SKM-1 treated with dmso at 0.1 percent for 144 hours (cell line): ENCODE results near the gene CSNK1E.

Experiments
- DNase-seq: peaks from one replicate; lab custom pipeline; 2025; ENCODE audit not compliant: unreplicated experiment; lab: John Stamatoyannopoulos, UW

The CSNK1E gene

DNA sequence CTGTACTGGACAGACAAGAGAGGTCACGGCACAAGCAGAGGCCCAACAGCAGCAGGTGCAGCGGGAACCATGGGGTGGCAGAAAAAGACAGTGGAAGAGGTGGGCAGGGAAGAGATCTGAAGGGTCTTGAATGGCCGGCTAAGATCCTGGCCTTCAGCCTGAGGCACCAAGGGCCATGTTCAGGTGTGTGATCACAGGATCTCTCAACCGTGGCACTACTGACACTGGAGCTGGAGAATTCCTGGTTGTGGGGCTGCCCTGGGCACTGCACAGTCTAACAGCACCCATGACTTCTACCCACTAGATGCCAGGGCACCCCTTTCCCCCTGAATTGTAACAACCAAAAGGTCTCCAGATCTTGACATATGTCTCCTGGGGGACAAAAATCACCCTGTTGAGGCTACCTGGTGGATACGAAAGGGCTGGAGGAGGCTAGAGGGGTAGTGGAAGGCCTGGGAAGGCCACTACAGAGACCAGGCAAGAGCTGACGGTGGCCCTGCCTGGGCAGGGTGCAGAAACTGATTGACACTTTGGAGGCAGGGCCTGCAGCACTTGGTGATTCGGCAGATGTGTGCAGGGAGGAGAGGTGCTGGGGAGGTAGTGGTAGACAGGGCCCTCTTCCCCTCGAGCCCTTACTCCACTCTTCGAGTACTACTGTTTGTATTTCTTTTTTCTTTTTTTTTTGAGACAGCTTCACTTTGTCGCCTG lies 8.3 kb downstream of the CSNK1E start:
- DNase-seq, result no peak

DNA sequence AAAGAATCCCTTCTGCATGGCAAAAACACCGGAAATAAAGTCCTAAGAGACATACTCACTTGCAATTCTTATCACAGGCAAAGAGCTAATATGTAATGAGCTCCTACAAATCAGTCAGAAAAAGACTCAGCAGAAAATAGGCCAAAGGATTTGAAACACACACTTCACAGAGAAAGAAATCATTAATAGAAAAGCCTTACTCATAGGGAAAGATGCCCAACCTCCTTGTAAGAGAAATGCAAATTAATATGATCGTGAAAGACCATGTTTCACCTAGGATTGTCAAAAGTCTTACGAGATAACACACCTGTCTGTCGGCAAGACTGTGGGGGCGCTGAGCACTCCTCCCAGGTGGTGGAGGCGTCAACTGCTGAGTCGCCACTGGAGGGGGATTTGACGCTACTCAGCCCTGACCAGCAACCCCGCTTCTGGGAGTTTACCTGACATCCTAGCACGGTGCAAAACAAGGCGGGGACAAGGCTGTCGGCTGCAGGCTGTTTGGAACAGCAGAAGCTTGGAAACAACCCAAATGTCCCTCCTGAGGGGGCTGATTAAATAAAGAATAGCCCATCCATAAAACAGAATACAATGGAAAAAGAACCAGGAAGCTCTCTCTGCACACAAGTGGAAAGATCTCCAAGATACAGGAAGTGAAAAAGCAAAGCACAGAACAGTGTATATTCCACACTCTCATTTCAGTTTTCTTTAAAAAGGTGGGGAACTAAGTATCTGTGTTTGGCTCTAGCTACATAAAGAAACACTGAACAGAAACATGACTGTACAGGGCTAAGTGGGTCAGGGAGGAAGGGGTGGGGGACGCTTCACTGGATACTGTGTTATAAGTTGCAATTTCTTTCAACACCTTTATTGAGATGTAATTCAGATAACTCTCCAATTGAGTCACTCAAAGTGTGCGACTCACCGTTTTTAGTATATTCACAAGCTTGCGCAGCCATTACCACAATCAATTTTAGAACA lies 11.5 kb downstream of the CSNK1E start:
- DNase-seq, result no peak

DNA sequence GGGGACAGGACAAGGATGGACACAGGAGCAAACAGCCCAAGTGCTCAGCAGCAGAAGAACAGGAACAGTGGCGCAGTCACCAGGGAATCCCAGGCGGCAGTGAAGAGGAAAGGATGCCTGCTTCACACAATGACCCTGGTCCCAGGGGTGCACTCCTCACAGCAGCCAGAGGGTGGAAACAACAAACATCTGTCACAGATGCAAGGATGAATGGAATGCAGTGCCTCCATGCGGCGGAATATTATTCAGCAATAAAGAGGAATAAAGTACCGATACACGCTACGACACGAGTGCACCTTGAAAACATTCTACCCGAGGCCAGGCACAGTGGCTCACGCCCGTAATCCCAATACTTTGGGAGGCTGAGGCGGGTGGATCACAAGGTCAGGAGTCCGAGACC lies 12.7 kb downstream of the CSNK1E start:
- DNase-seq, result no peak

DNA sequence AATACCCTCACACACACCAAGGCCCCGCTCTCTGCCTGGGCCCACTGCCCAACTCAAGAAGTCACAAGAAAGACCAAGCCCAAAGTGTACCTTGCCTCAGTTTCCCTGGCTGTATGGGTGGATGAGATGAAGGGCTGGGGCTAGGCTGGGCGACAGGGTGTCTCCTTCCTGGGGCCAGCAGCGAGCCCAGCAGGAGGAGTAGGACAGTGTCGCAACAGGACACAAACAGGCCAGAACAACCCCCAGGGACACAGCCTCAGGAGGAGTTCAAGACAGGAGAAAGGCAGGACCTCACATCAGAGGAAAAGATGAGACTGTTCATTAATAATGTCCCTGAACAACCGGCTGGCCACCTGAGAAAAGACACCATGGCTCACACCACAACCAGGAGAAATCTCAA lies 13.3 kb downstream of the CSNK1E start:
- no peak for DNase-seq

DNA sequence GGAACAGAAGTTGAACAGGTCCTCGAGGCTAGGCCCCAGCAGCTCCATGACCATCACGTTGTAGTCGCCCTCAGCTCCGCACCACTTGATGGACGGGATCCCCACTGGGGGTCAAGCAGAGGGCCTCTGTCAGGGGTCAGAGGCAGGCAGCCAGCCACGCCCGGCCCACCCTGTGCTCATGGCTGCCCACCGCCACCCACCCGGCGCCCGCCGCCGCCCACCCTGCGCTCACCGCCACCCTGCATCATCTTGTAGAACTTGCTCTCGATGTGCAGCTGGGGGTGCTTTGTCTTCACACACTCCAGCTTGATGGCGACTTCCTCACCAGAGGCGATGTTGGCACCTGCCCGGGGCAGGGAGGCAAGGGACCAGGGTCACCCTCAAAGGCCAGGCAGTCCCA lies 14.3 kb downstream of the CSNK1E start:
- no peak for DNase-seq

DNA sequence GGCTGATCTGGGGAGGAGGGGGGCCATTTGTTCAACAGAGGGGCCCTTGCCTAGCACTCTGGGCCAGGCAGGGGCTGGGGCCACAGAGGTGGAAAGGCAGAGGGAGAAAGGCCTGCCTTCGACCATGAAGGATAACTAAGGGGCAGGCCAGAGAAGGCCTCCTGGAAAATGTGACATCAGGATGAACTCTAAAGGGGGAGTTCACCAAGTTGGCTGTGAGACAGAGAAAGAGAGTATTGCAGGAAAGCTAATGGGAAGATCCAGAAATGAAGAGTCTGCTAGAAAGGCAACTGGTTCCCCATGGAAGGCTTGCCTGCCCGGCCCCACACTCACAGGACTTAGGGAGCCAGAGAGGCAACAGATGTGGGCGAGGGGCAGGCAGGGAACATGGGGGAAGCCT lies 16.3 kb downstream of the CSNK1E start:
- DNase-seq, result no peak

DNA sequence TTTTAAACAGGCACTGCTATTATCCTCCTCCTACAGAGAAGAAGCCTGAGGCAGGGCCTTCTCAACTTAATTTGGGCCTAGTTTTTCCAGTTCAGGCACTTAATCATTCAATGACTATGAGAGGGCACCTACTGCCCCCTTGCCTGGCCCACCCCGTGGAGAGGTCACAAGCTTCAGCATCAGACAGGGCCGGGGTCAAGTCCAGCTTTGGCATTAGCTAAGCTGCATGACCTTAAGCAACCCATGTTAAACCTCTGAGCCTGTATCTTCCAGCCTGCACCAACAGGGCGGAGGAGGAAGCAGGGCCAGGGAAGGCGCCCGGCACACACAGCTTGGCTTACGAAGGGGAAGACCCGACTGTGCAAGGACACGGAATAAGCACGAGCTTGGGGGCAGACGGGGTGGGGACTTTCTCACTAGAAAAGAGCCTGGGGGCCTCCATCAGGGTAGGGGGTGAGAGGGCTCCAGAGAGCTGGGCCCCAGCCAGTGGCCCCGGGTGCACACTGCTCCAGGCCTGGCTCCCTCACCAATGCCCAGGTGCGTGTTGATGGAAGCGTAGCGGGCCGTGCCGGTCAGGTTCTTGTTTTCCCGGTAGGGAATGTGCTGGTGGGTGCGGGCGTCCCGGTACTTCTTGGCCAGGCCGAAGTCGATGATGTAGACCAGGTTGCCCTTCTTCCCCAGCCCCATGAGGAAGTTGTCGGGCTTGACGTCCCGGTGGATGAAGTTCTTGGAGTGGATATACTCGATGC lies 16.9 kb downstream of the CSNK1E start:
- no peak for DNase-seq

DNA sequence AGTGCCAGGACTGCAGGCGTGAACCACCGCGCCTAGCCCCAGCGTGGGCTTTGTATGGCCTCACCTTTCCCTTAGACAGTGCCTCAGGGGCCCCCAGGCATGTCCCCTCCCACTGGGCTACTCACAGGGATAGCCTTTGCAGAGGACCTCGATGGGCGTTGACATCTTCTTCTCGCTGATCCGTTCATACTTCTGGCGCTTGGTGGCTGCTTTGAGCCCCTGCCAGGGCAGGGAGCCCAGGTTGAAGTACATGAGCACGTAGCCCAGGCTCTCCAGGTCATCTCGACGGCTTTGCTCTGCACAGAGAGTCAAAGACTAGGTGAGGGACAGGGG lies 17.5 kb downstream of the CSNK1E start:
- no peak for DNase-seq

DNA sequence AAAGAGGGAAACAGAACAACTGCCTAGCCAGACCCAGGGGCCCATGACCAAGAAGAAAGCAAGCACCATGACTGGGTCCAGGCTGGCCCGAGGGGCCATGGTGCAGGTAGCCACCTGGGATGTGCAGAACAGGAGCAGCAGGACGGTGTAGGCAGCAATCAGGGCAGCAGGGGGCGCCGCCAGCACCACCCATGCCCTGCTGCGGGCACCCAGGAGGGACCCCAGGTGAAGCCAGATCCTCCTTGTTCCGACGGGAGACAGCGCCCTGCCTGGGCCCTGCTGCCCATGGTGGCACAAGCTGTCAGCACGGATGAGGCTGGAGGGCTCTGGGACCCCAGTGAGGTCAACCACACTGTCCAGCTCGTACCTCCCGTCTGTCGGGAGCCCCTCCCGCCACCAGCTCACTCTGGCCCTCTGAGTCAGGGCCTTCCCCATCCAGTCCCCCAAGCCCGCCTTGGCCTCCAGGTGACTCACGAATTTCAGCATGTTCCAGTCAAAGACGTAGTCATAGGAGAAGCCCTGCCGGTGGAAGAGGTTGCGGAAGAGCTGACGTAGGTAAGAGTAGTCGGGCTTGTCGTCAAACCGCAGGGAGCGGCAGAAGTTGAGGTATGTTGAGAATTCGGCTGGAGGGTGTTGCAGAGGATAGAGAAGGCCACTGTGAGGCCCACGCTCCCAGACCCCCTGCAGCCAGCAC lies 18.8 kb downstream of the CSNK1E start:
- peak; percentile 32 for DNase-seq

DNA sequence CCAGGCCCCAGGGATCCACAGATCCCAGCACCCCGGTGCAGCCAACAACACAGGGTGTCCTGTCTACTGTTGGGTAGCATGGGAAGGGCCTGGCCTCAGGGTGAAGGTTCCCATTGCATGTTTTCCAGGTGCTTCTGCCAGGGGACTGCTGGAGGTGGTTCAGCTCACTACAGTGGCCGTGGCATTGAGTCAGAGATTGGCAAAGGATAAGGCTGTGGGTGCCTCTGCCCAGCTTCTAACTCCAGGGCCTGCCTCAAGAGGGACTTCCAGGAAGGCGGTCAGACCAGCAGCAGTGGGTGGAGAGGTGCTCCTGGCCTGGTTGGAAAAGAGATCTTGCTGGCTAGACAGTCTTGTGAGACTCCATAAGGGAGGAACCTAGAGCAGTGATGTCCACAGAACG lies 20.9 kb downstream of the CSNK1E start:
- DNase-seq, result no peak

DNA sequence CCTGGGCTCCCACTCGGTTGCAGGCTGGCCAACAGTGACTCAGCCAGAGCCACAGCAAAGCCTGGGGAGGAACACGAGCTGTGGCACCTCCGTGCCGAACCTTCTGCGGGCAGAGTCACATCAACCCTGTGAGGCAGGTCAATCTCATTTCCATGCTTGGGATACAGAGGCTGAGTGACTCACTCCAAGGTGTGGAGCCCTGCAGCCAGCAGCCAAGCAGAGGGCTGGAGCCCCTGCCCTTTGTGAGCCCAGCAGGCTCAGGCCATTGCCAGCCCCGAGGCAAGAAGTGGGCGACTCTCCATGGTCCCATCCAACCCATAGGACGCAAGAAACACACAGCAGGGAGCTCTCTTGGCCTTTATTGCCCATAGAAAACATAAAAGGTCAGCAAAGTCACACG lies 21.4 kb downstream of the CSNK1E start:
- DNase-seq, result no peak

DNA sequence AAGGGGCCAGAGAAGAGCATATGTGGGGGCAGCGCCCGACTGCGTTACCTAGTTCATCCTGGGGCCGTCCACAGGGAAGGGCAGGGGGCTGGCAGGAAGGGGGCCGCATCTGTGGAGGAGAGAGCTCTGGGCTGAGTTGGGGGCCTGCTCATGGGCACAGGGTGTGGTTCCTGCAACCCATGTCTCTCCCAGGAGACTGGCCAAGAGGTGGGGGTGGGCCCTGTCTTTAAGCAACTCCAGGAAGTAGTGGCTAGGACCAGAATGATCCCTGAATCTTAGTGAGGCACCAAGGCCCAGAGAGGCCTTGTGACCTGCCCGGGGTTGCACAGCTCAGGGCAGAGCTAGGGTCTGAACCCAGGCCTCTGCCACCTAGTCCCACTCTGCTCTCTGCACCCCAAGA lies 21.9 kb downstream of the CSNK1E start:
- DNase-seq, result no peak

DNA sequence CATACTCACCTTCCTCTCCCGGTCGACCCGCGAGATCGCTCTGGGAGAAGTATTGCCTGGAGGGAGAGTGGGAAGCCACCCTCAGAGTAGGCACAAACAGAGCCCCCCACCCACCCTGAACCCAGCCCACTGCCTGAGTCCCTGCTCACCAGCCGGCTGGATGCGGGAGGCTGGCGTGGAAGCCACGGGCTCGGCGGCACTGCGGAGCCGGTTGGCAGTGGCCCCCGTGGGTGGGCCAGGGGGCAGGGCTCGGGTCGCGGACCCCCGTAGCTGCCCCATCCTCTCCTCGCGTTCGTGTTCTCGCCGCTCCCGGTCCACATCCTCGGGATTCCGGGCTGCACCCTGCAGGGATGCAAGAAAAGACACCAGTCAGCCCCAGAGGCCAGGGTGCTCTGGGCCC lies 23.0 kb downstream of the CSNK1E start:
- DNase-seq, result no peak

DNA sequence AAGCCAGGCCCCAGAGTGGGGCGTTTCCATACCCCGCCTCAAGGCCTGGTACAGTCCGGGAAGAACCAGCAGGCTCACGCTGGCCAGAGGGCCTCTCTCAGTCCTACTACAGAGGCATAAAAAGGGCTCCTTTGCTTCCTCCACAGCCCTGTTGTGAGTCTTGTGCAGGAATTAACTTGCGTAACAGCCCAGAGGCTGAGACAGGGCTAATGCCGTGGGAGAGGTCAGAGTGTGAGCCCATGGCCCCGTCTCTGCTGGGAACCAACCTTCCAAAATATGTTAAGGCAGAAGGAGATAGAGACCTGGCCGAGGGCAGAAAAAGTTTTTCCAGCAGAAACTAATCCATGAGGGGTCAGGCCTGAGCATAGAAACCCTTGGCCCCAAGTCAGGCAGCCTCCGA lies 24.5 kb downstream of the CSNK1E start:
- DNase-seq, result peak; percentile 18

DNA sequence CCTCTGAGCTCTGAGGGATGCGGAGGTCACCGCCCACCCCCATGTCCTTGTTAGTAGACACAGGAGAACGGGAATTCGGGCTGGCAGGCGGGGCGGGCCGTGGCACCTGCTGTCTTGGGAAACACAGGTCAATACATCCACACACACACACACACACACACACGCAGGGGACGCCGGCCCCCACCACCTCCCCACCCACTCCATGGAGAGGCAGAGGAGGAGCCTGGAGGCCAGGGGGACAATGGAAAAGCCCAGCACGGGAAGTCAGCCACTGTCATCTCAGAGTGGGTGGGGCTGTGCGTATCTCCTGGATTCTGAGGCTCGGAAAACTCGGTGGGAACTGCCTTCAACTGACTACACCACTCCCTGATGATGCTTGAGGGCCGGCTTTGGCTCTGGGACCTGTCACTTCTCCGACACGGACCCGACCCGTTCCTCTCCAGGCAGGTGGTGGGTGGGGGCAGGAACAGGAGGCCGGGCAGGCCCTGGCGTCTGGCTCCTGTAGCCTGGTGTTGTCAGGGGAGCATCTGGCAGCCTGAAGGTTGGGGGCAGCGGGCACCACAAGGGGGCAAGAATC lies 25.9 kb downstream of the CSNK1E start:
- no peak for DNase-seq

DNA sequence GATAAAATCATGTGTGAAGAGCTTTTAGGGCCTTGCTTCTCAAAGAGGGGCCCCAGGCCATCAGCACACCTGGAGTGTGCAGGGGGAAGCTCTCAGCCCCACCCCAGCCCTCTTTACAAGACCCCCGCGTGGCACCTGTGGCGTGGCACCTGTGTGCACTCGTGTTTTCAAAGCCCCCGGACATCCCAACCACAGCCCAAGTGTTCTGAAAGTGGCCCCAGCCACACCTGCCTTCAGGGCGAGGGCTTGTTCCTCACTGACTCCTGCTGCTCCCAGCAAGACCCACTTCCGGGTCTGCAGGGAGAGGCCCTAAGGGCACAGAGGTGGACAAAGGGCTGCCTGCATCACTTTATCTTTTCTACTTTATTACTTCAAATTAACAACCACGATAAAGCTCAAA lies 26.9 kb downstream of the CSNK1E start:
- DNase-seq, result no peak

DNA sequence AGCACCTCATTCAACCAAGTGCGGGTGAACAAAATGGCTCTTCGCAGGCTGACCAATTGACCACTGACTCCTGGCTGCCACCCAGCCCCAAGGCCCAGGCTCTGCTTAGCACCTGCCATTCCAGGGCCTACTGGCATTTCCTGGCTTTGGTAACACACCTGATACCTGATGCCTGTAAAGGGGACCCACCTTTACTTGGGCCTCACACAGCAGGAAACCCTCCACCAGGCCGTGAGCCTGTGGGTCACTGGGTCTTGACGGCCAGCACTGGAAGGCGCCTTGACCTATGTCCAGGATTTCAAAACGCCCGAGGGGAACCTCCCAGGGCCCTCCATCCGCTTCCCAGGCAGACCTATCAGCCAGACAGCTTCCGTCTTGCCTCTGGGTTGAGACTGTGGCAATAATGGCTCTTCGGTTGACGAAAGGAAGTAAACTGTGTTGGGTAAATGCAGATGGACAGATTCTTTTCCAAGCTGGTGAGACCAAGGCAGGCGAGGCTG lies 27.6 kb downstream of the CSNK1E start:
- DNase-seq, result peak; percentile 43

DNA sequence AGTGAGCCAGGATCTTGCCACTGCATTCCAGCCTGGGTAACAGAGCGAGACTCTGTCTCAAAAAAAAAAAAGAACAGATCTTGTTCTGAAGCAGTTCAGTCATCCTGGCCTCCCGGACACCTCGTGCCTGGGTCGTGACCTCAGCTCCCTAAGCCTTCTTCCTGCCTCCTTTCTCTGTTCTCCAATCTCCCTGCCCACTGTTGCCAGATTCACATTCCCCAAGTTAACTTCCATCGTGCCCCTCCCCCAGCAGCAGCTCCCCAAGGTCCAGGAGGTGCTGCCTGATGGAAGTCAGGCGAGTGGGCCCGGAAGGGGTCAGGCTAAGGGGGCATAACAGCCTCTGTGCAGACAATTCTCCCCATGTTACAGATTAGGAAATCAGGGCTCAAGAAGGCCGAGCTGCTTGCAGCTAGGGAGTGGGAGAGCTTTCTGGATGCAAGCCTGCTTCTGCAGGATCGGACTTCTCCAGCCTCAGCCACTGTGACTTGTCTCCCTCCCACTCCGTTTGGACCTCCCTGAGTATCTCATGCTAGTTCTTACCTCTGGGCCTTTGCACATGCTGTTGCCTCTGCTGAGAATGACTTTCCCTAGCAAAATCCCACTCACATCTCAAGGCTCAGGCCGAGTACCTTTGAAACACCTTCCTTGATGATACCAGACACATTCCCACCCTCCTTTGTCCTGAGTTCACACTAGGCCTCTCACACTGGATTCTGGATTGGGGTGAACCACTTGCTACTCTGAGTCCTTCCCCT lies 30.1 kb downstream of the CSNK1E start:
- no peak for DNase-seq

DNA sequence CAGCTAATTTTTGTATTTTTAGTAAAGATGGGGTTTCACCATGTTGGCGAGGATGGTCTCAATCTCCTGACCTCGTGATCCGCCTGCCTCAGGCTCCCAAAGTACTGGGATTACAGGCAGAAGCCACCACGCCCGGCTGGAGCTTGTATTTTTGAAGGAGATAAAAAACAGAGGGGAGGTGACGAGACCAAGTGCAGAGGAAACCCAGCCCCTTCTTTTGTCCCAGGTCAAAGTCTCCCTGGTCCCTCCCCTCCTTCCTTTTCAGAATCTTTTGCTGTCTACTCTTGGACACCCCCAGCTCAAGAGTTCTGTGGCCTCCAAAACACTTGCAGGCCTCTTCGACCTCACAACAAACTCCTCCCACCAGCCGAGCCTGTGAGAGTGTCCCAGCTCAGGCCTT lies 32.2 kb downstream of the CSNK1E start:
- DNase-seq, result no peak

DNA sequence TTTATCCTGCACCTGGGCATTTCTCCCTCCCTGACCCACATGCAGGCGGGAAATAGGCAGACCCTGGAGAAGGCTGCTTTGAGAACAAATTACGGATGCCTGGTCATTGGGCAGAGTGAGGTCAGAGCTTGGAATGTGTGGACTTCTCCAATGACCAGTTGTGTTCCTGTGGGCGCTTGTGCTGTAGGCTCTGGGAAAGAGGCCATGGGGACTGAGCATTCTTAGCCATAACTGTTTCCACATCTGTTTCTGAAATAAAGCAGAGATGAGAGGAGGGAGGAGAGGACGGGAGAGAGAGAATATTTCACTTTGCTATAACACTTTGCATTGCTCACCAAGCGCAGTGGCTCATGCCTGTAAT lies 33.2 kb downstream of the CSNK1E start:
- DNase-seq, result no peak
